Fibroblast of peridontal ligament (primary cell): ENCODE measurements around the gene TMEM271.

Experiments used
- DNase-seq: peaks from one replicate; pipeline ENCODE4 v3.0.0-alpha.2; 2010; ENCODE audit errors: extremely low read depth

Gene TMEM271

GRCh38 chr4:576245-576821 lies at the start of gene TMEM271:
TSS of gene TMEM271 (minus strand) at chr4:576295. CDS start at chr4:576062, 233 bp downstream.
- no peak for DNase-seq

GRCh38 chr4:625631-626161 lies 49.6 kb upstream of the TMEM271 start:
- no peak for DNase-seq

GRCh38 chr4:624705-625590 lies 48.9 kb upstream of the TMEM271 start, which contains the start of gene PDE6B:
TSS of gene PDE6B (plus strand) at chr4:625573. CDS start at chr4:625627, 54 bp downstream.
- no peak for DNase-seq

DNA sequence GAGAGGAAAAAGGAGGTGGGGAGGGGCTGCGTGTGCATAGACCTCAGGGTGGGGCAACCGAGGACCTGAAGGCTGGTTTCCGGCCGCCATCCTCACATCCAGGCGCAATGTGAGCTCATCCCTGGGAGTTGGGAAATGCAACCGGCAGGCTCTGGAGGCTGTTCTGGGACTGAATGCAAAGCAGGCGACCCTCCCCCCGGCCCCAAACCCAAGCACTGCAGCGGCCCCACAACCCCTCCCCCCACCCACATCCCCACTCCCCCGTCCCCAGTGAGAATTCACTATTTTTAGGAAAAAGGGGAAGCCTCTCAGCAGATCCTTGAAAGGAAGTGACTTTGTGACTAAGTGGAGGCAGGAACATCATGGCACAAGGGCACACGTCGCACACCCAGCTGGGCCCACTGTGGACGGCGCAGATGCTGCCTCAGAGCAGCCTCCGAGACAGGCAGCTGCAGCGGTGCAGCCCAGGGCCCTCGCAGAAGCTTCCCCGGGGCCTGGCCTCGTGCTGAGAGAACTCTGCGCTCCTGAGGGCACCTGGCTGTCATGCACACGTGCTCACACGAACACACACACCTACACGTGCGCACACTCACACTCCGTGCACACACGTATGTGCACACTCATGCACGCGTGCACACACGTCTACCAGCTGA lies 47.9 kb upstream of the TMEM271 start:
- DNase-seq = no peak

DNA sequence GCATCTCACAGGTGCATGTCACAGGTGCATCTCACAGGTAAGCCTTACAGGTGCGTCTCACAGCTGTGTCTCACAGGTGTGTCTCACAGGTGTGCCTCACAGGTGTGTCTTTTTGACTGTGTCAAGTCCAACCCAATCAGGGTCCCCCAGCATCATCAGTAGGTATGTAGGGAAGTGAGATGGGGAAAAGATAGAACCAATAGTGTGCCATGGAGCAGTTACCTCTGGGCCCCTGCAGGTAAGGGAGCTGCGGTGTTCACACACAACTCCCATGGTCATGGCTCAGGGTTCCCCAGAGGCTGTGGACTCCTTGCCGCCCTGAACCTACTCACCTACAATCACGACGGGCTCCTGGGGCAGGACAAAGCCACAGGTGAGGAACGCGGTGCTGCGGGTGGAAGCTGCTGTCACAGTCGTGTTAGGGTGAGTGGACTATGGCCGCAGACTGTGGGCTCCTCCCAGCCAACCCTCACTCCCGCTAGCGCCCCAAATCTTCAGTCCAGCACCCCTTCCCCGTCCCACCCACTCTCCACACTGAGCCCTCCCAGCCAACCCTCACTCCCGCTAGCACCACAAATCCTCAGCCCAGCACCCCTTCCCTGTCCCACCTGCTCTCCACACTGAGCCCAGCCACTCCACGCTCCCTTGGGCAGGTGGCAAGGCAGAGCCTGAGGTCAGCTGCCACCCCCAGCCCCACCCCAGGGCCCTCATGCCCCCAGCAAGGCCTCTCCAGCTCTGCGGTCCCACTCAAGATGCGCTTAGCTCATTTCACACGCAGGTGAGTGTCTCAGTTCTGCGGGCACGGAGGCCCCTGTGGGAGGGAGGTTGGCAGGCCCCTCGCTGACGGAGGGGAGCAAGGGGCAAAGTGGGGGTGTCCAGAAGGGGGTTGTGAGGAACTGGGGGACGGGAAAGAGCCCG lies 47.2 kb upstream of the TMEM271 start:
- DNase-seq = no peak

GRCh38 chr4:622071-622995 lies 46.2 kb upstream of the TMEM271 start:
- DNase-seq = peak; percentile 2

DNA sequence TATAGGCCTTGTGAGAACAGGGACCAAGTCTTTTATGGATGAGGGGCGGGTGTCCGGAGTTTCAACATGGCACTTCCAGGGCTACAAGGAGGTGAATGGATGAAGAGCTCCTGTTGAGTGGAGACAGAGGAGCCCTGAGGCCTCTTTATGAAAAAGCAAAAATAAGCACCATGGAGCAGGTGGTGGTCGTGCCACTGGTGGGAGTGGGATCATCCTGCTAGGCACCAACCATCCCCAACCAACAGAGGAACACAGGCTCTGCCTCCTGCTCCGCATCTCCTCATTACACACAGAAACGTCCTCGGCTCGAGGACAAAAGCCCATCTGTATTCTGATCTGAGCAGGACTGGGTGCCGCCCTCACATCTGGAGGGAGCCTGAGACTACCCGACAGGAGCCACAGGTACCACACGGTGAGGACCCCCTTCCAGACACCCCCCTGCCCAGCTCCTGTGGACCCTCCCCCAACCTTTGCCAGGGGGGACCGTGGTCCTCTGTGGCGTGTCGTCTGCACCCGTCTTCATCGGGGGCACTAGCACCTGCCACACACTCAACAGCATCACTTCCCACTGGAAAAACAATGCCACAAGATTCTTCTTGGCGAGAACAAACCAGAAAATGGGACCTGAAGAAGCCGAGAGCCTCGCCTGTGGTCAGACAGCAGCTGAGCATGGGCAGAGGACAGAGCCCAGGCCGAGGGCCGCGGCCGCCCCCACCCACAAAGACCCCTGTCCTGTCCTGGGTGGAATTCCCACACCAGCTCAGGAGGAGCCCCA lies 45.4 kb upstream of the TMEM271 start:
- no peak for DNase-seq

DNA sequence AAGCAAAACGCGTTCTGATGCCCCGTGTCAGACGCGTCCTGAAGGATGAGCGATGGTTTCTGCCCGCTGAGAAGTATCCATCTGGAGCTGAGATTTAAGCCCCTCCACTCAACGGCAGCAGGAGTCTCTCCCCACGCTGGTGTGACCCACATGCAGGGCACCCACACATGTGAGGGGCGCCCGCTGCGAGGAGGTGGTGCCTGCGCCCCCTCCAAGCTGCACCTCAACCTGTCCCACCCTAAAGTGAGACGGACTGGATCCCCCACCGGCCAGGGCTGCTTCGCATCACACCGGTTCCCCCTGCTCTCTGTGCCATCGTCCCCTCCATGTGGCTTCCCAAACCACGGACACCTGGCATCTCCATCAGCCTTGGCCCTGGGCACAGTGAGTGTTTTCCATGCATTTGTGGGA lies 44.8 kb upstream of the TMEM271 start:
- DNase-seq = no peak

- DNase-seq = no peak
Measured at GRCh38 chr4:620201-620600, 44.1 kb upstream of the TMEM271 start.

DNA sequence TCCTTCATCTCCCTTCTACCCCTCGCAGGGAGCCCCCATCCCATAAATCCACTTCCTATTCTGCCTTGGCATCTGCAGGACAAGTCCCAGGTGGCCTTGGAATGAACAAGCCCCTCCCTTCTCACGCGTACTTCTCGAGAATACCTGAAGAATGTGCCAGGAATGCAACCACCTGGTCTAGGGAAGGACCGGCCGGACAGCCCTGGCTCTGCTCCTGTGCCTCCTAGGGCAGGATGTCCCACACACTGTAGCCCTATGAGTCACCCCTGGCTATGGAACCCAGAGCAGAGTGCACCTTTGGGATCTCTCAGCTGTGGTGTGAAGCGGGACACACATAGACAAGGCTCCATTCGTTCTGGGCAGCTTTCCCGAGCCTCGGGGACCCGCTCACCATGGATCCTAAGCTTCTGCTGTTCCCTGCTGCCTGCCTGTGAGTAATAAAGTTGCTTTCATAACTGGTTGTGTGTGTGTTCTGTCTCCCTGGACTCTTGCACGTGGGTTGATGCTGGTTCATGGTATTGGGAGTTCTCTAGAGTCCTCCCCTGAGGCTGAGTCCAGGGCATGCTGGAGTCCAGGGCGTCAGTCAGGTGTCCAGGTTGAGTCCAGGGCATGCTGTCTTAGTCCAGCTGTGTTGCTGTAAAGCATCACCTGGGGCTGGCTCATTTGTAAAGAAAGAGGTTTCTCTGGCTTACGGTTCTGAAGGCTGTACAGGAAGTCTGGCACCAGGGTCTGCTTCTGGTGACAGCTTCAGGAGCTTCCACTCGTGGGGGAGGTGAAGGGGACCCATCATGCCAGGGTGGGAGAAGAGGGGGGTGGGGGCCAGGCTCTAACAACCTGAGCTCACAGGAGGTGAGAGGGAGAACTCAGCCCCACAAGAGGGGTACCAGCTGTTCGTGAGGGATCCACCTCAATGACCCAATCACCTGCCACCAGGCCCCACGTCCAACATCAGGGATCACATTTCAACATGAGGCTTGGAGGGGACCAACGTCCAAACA lies 41.8 kb upstream of the TMEM271 start:
- no peak for DNase-seq

DNA sequence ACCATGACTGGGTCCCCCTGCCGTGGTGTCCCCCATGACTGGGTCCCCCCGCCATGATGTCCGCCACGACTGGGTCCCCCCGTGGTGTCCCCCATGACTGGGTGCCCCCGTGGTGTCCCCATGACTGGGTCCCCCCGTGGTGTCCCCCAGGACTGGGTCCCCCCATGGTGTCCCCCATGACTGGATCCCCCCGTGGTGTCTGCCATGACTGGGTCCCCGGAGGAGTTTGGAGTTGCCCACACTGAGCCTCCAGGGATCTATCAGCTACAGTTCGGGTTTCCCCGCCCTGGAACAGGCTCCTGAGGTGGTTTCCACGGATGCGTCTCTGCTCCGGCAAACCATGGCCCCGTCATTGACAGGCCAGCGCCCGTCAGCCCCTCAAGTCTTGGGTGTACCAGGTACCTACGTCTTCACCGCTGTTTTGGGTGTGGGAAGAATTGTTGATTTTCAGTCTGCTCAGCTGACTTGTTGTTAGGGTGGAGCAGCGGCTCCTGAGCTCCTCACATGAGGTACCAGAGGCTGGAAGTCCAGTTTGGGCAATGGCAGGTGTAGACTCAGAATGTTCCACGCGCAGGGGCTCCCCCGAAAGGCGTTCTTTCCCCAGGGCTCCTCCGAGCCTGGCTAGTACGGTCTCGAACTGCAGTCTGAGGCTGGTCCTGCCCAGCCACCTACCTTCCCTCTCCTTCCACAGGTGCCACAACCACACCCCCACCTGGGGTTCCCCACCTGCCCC lies 41.0 kb upstream of the TMEM271 start:
- no peak for DNase-seq

DNA sequence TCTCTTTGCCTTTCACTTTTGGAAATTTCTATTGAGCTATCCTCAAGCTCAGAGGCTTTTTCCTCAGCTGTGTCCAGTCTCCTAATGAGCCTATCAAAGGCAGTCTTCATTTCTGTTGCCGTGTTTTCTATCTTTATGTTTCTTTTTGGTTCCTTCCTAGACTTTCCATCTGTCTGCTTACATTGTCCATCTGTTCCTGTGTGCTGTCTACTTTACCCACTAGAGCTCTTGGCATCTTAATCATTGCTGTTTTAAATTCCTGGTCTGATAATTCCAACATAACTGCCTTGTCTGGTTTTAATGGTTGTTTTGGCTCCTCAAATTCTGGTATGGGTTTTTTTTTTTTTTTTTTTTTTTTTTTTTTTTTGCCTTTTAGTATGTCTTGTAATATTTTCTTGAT lies 40.0 kb upstream of the TMEM271 start:
- DNase-seq = no peak

DNA sequence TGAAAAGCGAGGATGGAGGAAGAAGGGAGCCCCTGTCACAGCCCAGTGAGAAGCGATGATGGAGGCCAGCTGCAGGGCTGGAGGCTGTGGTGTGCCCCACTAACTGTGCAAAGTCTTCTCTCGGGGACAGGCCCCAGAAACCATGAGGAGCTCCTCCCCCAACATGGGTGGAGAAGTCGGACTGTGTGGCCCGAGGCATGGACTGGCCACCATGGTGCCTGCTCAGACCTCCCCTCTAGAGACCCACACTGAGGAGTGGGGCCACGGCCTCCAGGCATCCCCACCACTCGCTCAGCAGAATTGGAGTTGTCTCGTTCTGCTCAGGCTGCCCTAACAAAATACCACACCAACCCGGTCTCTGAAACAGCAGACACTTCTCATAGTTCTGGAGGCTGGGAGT lies 37.0 kb upstream of the TMEM271 start:
- no peak for DNase-seq

GRCh38 chr4:612749-613125 lies 36.6 kb upstream of the TMEM271 start:
- DNase-seq = no peak

GRCh38 chr4:612052-612748 lies 36.1 kb upstream of the TMEM271 start:
- DNase-seq = no peak

- DNase-seq = peak; percentile 21
Measured at GRCh38 chr4:610411-611261, 34.5 kb upstream of the TMEM271 start.
